ENCODE results near the gene CDC42BPA. TPM values are rescaled to one million over a fixed set of nuclear protein-coding genes. Genes with fewer than 3 reads are reported as not detected.
"Not testable (repeated sequence)": the region's sequence is repeated elsewhere in the genome, so short reads cannot be mapped to it uniquely, and the experiment has no call there.

Gene CDC42BPA, protein sequence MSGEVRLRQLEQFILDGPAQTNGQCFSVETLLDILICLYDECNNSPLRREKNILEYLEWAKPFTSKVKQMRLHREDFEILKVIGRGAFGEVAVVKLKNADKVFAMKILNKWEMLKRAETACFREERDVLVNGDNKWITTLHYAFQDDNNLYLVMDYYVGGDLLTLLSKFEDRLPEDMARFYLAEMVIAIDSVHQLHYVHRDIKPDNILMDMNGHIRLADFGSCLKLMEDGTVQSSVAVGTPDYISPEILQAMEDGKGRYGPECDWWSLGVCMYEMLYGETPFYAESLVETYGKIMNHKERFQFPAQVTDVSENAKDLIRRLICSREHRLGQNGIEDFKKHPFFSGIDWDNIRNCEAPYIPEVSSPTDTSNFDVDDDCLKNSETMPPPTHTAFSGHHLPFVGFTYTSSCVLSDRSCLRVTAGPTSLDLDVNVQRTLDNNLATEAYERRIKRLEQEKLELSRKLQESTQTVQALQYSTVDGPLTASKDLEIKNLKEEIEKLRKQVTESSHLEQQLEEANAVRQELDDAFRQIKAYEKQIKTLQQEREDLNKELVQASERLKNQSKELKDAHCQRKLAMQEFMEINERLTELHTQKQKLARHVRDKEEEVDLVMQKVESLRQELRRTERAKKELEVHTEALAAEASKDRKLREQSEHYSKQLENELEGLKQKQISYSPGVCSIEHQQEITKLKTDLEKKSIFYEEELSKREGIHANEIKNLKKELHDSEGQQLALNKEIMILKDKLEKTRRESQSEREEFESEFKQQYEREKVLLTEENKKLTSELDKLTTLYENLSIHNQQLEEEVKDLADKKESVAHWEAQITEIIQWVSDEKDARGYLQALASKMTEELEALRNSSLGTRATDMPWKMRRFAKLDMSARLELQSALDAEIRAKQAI (N-terminal part only)
- 10 to 100 TPM; 47.8 to 56.4 TPM for total RNA-seq
- long read RNA-seq, donor 1, partial matches to known transcripts = 23 of 33 reads
- long read RNA-seq, donor 1, other reads (novel, unspliced or antisense) = 10 of 33 reads
- long read RNA-seq, donor 2, partial matches to known transcripts = 1 of 8 reads
- long read RNA-seq, donor 2, other reads (novel, unspliced or antisense) = 7 of 8 reads

- intact Hi-C loops (cut with DNase I) = loop anchor here in 1 of 2 donors (10.0 kb wide), 1 partner anchor 83 kb away; no protein-coding TSS in a partner anchor
- peak; percentile 95 for DNase-seq (ENCODE audit: low spot score)
Observed at GRCh38 chr1:227318016-227318852, at the start of gene CDC42BPA. TSS of gene CDC42BPA (minus strand) at chr1:227318492. CDS start at chr1:227317182, 1,310 bp downstream.

DNA sequence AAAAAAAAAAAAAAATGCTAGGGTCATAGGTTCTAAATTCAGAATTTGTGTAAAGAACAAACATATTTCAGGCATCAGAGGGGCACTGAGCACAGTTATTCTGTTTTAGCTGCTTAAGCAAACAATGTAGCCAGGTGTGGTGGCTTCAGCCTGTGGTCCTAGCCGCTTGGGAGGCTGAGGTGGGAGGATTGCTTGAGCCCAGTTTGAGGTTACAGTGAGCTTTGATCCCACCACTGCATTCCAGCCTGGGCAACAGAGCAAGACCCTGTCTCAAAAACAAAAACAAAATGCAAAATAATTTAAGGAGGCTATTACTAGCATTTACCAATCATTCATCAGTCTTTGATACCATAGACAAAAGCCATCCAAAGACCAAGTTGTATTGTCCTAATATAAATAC is 49.7 kb upstream of the CDC42BPA start:
- intact Hi-C loops (cut with DNase I) = no loop called here
- no peak for DNase-seq (ENCODE audit: low spot score)

DNA sequence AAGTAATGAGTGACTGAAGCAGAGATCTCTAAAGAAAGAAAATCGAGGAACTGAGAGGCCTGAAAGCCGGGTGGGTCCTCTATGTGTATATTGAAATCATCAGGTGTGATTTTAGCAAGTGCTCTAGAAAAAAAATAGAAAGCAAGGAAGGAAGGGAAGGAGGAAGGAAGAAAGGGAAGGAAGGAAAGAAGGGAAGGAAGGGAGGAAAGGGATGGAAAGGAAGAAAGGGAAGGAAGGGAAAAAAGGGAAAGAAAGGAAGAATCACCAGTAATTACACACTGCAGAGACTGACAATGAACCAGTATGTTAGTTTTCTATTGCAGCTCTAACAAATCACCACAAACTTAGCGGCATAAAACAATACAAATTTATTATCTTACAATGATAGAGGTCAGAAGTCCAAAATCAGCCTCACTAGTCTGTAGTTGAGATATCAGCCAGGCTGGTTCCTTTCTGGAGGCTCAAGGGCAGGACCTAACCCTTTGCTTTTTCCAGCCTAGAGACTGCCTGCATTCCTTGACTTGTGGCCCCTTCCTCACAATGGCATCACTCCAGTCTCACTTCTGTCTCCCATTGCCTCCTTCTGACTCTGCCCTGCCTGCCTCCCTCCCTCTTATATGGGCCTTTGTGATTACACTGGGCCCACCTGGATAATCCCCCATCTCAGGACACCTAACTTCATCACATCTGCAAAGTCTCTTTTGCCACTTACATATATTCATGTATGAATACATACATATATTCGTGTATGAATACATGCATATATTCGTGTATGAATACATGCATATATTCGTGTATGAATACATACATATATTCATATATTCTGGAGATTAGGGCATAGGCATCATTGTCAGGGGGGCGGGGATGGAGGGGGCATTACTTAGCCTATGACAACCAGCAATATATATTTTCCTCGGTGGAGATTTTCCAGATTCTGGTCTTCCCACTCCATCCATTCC is 47.5 kb upstream of the CDC42BPA start:
- intact Hi-C loops (cut with DNase I) = no loop called here

GRCh38 chr1:227364657-227365056 is 46.4 kb upstream of the CDC42BPA start:
- no peak for DNase-seq (ENCODE audit: low spot score)
- intact Hi-C loops (cut with DNase I) = no loop called here

More for the DNA sequence above, 47.5 kb upstream of the CDC42BPA start:
- DNase-seq (ENCODE audit: low spot score) = no peak

- no peak for DNase-seq (ENCODE audit: low spot score)
- intact Hi-C loops (cut with DNase I) = no loop called here
Observed at GRCh38 chr1:227363825-227364224, 45.5 kb upstream of the CDC42BPA start.

GRCh38 chr1:227362039-227362438 is 43.7 kb upstream of the CDC42BPA start:
- no peak for DNase-seq (ENCODE audit: low spot score)
- intact Hi-C loops (cut with DNase I) = no loop called here

DNA sequence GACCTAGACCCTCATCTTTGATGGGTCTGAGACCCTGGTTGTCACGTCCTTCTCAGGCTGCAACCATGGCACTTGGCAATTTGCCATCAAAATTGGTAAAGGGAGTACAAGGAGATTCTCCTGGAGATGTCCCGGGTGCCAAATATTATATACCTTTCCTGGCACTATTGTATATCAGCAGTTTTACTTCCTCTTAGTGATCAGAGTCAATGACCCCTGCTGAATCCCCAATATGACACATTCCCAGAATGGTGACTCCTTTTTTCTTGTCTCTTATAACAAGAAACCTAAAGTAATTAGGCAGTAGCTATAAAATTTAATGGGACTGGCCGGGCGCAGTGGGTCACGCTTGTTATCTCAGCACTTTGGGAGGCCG is 39.6 kb upstream of the CDC42BPA start:
- no peak for DNase-seq (ENCODE audit: low spot score)
- intact Hi-C loops (cut with DNase I) = no loop called here

GRCh38 chr1:227357171-227357926 is 39.1 kb upstream of the CDC42BPA start:
- intact Hi-C loops (cut with DNase I) = no loop called here
- DNase-seq (ENCODE audit: low spot score) = peak; percentile 90

- intact Hi-C loops (cut with DNase I) = no loop called here
- no peak for DNase-seq (ENCODE audit: low spot score)
Observed at GRCh38 chr1:227356620-227357146, 38.4 kb upstream of the CDC42BPA start.

- no peak for DNase-seq (ENCODE audit: low spot score)
- intact Hi-C loops (cut with DNase I) = no loop called here
Observed at GRCh38 chr1:227355542-227356245, 37.4 kb upstream of the CDC42BPA start.

- intact Hi-C loops (cut with DNase I) = no loop called here
- no peak for DNase-seq (ENCODE audit: low spot score)
Observed at GRCh38 chr1:227353186-227353585, 34.9 kb upstream of the CDC42BPA start.

DNA sequence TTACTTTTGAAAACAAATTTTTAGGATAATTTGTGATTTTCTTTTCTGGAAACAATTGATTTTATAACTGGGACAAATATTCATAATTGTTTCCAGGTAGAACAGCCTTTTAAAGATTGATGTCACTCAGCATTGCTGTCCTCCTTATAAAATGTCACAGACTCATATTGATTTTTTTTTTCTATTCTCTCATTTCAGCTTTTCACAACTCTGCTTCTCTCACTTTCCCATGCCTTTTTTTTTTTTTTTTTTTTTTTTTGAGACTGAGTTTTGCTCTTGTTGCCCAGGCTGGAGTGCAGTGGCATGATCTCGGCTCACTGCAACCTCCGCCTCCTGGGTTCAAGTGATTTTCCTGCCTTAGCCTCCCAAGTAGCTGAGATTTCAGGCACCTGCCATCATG is 33.9 kb upstream of the CDC42BPA start:
- intact Hi-C loops (cut with DNase I); DNase-seq (ENCODE audit: low spot score): not testable (repeated sequence)

DNA sequence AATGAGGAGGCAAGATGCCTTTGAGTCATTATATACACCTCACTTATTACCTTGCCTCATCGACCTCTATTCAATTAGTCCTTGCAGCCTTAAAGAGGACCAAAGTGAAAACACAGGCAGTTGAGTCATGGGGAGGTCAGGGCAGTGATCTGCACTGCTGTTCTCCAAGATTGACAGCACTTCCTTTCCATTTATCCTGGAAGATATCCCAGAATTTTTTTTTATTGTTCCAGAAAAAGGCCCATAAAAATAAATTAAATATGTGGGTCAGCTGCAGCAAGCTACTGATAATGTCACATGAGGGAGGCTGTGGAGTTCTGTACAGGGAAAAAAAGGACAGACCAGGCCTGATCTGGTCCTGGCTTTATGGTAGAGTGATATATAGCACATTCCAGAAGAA is 33.2 kb upstream of the CDC42BPA start:
- intact Hi-C loops (cut with DNase I) = no loop called here
- no peak for DNase-seq (ENCODE audit: low spot score)

DNA sequence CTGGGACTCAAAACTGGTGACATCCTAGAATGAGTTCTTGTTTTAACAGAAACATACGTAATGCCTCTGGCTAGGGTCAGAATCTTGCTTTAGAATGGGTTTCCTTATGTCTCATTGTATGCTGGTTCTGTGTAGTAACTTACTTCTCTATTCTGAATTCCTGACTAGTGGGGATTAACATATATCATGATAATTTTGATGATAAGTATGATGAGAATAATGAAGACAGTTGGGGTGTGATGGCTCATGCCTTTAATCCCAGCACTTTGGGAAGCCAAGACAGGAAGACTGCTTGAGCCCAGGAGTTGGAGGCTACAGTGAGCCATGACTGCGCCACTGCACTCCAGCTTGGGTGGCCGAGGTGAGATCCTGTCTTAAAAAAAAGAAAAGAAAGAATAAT is 31.7 kb upstream of the CDC42BPA start:
- intact Hi-C loops (cut with DNase I) = no loop called here
- no peak for DNase-seq (ENCODE audit: low spot score)

GRCh38 chr1:227343727-227344551 is 25.6 kb upstream of the CDC42BPA start:
- DNase-seq (ENCODE audit: low spot score) = no peak
- intact Hi-C loops (cut with DNase I) = no loop called here

GRCh38 chr1:227343206-227343605 is 24.9 kb upstream of the CDC42BPA start:
- intact Hi-C loops (cut with DNase I) = no loop called here
- no peak for DNase-seq (ENCODE audit: low spot score)
